Germinal center (tissue), 1 donor: Measurements from ENCODE around the gene MOCOS.

ENCODE experiments used
- DNase-seq: peaks from one replicate; pipeline ENCODE4 v3.0.0; 2012; ENCODE audit warnings: mixed read lengths, low spot score

Gene MOCOS

GRCh38 chr18:36177913-36178312 is 9.4 kb upstream of the MOCOS start:
- DNase-seq = no peak

- peak; percentile 39 for DNase-seq
Observed at GRCh38 chr18:36179562-36180355, 7.5 kb upstream of the MOCOS start.

GRCh38 chr18:36181441-36181840 is 5.9 kb upstream of the MOCOS start:
- no peak for DNase-seq

- no peak for DNase-seq
Observed at GRCh38 chr18:36181898-36182506, 5.3 kb upstream of the MOCOS start.

GRCh38 chr18:36183033-36183432 is 4.3 kb upstream of the MOCOS start:
- DNase-seq = no peak

- DNase-seq = no peak
Observed at GRCh38 chr18:36183987-36184386, 3.3 kb upstream of the MOCOS start.

GRCh38 chr18:36185157-36185556 is 2.1 kb upstream of the MOCOS start:
- peak; percentile 44 for DNase-seq

- DNase-seq = no peak
Observed at GRCh38 chr18:36185901-36186460, 1.3 kb upstream of the MOCOS start.

GRCh38 chr18:36186461-36187192 is 670 bp upstream of the MOCOS start:
- DNase-seq = no peak

GRCh38 chr18:36187826-36188721 is 777 bp downstream of the MOCOS start:
- DNase-seq = no peak

GRCh38 chr18:36188916-36189315 is 1.6 kb downstream of the MOCOS start:
- DNase-seq = no peak

- DNase-seq = no peak
Observed at GRCh38 chr18:36189486-36189885, 2.2 kb downstream of the MOCOS start.

- DNase-seq = no peak
Observed at GRCh38 chr18:36191286-36191685, 4.0 kb downstream of the MOCOS start.

- DNase-seq = no peak
Observed at GRCh38 chr18:36191711-36192110, 4.4 kb downstream of the MOCOS start.

GRCh38 chr18:36194600-36195315 is 7.5 kb downstream of the MOCOS start:
- no peak for DNase-seq

GRCh38 chr18:36195427-36196122 is 8.3 kb downstream of the MOCOS start:
- no peak for DNase-seq

GRCh38 chr18:36196238-36196995 is 9.1 kb downstream of the MOCOS start:
- no peak for DNase-seq

GRCh38 chr18:36197511-36198166 is 10.3 kb downstream of the MOCOS start:
- DNase-seq = no peak

GRCh38 chr18:36199691-36200295 is 12.5 kb downstream of the MOCOS start:
- DNase-seq = no peak
